LNCaP clone FGC (cell line): ENCODE measurements around the gene PTH2R.

ENCODE experiments used
- DNase-seq: peaks from one replicate; pipeline ENCODE4 v3.0.0-alpha.2; 2011; ENCODE audit warnings: low read depth
- H3K4me3 ChIP-seq: 2 replicates; pipeline ENCODE4 v1.5.1; 2011; ENCODE audit warnings: mild to moderate bottlenecking, low read depth, low read length, control low read depth
- TF ChIP-seq, protein P1 (sequence below): IDR thresholded peaks from 2 replicates; pipeline ENCODE4 v1.5.1; 2012; ENCODE audit warnings: mild to moderate bottlenecking; ENCODE audit not compliant: control insufficient read depth, insufficient read depth; ENCODE audit errors: extremely low read depth

The PTH2R gene, protein sequence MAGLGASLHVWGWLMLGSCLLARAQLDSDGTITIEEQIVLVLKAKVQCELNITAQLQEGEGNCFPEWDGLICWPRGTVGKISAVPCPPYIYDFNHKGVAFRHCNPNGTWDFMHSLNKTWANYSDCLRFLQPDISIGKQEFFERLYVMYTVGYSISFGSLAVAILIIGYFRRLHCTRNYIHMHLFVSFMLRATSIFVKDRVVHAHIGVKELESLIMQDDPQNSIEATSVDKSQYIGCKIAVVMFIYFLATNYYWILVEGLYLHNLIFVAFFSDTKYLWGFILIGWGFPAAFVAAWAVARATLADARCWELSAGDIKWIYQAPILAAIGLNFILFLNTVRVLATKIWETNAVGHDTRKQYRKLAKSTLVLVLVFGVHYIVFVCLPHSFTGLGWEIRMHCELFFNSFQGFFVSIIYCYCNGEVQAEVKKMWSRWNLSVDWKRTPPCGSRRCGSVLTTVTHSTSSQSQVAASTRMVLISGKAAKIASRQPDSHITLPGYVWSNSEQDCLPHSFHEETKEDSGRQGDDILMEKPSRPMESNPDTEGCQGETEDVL

DNA sequence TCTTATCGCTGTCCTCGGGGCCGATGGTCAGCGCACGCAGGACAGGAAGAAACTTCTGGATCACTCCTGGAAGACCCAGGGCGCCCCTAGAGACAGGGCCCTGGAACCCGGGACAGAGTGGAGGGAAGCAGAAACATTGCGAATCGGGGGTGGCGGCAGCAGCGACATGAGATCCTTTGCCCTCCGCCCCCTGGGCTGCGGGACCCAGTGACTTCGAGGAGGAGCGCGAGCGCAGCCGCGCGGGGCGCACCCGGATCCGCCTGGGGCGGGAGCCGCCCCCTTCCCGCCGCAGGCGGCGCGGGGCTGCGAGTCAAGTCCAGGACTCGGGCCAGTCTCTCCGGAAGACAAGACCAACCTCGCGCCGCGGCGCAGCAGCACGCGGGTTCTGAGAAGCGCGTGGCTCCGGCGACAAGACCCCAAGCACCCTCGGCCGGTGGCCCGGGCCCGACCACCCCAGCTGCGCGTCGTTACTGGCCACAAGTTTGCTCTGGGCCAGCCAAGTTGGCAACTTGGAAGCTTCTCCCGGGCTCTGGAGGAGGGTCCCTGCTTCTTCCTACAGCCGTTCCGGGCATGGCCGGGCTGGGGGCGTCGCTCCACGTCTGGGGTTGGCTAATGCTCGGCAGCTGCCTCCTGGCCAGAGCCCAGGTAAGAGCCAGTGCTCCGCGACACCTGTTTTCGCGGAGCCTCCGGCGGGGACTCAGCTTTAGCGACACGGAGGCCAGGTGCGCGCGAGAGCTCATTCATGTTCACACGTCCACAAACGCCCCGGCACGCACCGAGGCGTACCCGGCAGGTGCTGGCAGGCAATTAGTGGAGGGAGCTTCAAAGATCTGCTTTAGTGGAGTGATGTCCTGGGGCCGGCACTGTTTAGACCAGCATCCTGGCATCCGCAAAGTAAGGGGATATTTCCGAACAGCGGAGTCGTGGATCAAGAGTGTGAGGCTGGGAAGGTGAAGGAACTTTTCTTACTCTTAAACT, at the start of gene PTH2R:
Gene PTH2R, plus strand, starts transcription at position 319 of the 978 bp plus-strand sequence. Its CDS starts 252 bp downstream, at position 571.
- peak within 1 kb of the TSS; percentile 36 for H3K4me3 ChIP-seq
- TF ChIP-seq, protein P1, sequence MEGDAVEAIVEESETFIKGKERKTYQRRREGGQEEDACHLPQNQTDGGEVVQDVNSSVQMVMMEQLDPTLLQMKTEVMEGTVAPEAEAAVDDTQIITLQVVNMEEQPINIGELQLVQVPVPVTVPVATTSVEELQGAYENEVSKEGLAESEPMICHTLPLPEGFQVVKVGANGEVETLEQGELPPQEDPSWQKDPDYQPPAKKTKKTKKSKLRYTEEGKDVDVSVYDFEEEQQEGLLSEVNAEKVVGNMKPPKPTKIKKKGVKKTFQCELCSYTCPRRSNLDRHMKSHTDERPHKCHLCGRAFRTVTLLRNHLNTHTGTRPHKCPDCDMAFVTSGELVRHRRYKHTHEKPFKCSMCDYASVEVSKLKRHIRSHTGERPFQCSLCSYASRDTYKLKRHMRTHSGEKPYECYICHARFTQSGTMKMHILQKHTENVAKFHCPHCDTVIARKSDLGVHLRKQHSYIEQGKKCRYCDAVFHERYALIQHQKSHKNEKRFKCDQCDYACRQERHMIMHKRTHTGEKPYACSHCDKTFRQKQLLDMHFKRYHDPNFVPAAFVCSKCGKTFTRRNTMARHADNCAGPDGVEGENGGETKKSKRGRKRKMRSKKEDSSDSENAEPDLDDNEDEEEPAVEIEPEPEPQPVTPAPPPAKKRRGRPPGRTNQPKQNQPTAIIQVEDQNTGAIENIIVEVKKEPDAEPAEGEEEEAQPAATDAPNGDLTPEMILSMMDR, result no peak
- DNase-seq, result no peak

DNA sequence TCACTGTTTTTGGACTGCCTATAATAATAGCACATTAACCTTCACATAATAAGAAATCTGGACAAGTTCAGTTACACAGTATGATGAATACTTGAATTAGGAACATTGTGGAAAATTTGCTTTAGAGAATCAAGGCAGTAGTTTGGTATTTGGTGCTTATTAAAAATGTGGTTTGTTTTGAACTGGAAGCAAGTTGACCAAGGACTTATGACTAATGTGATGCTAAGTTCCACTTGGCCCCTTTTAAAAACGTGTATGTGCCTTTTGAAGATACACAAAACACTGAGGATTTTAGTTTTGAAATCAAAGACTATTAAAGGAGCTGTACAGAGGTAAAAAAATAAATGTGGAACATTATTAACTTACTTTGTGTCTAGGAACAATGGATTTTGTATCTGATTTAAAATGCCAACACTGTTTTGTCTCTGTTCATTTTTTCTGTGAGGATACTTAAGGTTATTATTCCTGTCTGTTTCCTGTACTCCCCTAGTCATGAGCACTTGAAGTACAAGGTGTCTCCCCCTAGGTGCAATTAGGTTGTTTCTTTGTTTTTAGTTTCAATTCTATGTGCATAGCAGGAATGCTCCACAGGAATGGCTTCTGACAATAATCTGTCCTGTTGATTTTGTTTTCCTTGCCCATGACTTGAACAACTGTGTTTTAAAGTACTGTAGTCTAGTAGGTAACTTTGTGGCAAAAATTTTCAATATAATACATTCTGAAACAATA, 49.6 kb upstream of the PTH2R start:
- TF ChIP-seq, protein P1, result no peak
- no peak for DNase-seq
- no peak overlapping the region for H3K4me3 ChIP-seq

DNA sequence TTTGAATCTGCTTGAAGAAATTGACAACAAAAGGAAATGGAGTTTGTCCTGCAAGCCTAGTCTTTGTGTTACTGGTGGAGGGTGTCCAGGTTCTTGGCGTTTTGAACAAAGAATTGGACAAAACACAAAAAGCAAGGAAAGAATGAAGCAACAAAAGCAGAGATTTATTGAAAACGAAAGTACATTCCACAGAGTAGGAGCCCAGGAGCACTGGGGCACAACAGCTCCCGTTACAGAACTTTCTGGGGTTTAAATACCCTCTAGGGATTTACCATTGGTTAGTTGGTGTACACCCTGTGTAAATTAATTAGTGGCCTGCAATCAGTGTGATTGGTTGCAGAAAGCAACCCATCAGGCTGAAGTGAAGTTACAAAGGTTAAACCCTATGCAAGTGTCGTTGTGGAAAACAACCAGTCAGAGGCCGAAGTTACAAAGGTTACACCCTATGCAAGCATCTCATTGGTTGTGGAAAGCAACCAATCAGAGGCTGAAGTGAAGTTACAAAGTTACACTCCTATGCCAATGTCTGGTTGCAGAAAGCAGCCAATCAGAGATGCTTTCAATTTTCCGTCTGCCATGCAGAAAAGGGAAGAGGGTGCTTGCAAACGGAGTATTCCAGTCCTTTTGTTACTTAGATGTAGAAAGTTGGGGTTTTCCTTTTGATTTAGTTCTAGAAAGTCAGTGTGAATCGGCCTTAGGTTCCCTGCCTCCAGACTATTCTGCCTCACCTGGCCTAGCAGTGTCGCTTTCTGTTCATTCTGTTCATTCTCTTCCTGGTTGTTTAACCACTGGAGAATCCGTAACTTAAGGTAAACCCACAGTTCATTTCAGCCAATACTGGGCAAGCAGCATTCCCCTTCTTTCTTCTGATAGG, 47.6 kb upstream of the PTH2R start:
- DNase-seq, result no peak
- no peak overlapping the region for H3K4me3 ChIP-seq
- TF ChIP-seq, protein P1, result no peak

DNA sequence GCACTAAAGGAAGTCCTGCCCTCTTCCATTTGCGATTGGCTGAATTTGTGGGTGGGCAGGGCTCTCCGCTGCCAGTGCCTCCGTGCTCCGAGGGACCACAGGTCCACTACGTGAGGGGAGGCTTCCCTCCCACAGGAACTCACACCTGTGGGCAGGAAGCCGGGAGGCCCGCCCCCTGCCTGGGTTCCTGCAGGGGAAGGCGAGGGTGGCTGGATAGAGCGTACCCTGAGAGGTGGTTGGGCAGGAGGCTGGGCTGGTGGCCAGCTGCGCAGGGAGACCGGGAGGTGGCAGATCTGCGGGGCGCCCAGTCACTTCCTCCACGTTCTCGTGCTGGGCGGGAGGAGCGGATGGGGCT, 47.0 kb upstream of the PTH2R start:
- no peak overlapping the region for H3K4me3 ChIP-seq
- TF ChIP-seq, protein P1, result no peak
- no peak for DNase-seq

DNA sequence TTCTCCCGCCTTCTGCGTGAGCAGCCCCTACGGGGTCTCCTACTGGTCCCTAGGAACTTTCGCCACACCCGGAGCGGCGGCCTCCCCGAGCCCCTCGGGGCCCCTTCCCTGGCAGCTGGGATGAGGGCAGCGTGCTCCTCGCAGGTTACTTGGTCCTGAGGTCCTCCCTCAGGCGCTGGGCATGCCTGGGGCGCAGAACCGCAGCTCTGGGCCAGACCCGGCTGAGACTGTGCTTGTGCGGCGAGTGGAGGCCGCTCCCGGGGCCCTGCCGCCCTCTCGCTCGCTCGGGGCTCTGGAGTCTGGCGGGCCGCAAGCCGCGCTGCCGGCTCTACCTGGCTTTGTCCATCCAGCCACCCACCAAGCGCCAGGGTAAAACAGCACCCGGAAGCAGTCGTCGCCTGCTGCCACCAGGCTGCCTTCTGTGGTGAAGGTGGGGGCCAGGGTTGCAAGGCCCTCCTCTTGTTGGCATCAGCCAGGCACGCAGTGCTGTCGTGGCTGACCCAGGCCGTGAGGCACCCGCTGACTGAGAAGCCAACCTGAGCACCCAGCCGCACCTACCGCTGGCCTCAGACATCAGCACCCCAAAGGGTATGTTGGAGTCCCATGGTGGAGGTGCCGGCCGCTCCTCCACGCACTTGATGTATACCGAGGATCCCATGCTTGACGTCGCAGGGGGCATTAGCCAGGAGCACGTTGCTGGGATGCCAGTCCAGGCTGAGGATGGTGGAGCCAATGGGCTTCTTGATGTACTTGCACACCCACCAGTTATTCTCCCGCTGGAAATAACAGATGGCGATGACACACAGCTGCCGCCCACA, 46.1 kb upstream of the PTH2R start:
- TF ChIP-seq, protein P1, result no peak
- no peak overlapping the region for H3K4me3 ChIP-seq
- no peak for DNase-seq
